ENCODE results near the gene SACM1L.

- TF ChIP-seq SP1 (IDR thresholded peaks at IDR 0.05), result no peak
- no peak for TF ChIP-seq CTBP1 (IDR thresholded peaks at IDR 0.05; ENCODE audit: borderline replicate concordance)
- no peak for TF ChIP-seq TARDBP (IDR thresholded peaks at IDR 0.05)
- no peak for TF ChIP-seq FOXM1 (IDR thresholded peaks at IDR 0.05; ENCODE audit: borderline replicate concordance)
- no peak for TF ChIP-seq NFRKB (IDR thresholded peaks at IDR 0.05)
- TF ChIP-seq PKNOX1 (IDR thresholded peaks at IDR 0.05), result no peak
- no peak for TF ChIP-seq BHLHE40 (IDR thresholded peaks at IDR 0.05; ENCODE audit: borderline replicate concordance)
- TF ChIP-seq FOXA1 (IDR thresholded peaks at IDR 0.05), result no peak
- TF ChIP-seq SUZ12 (IDR thresholded peaks at IDR 0.05), result no peak
Measured at GRCh38 chr3:45782381-45782780, 93.2 kb downstream of the SACM1L start.
